Measurements from ENCODE around the gene CDCA7L. TPM values are rescaled to one million over a fixed set of nuclear protein-coding genes. Genes with fewer than 3 reads are reported as not detected.
A peak's percentile ranks its signal among the peaks of the same experiment; 100 is the strongest.

The CDCA7L gene
- polyA plus RNA-seq, 1 donor (not counting 4 experiments of a cell fraction or from before 2014, with no cell fraction given) = 31.8 TPM

DNA sequence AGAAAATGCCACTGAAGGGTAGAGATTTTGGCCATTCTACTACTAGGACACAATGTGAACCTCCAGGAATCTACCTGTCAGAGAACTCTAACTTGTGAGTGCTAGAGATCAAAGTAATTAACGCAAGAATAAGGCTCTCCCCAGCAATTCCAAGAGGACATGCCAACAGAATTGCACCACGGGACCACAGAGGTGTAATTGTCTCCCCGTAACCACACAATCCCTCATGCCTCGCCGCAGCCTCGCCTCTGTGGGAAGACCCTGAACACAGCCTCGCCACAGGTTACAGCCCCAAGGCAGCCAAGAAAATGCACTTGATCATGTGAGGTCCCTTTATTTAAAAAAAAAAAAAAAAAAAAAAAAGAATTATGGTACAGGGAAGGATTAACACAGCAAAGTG lies 29.5 kb downstream of the CDCA7L start:
- dilution Hi-C loops (cut with MboI; ENCODE audit: extremely low pct_ligation_motif_present, low sequenced_read_pairs) = no loop called here
- no peak overlapping the region for H3K9ac ChIP-seq (ENCODE audit: control insufficient read depth, extremely low read depth, insufficient read depth, low read length)
- no peaks in the 10 kb centered on the region for H3K9me3 ChIP-seq (ENCODE audit: control insufficient read depth, low read depth, low read length)
- peaks cover 13% of the 10 kb centered on the region for H3K4me1 ChIP-seq (ENCODE audit: control insufficient read depth, extremely low read depth, insufficient read depth, low read length)
- H3K27ac ChIP-seq (ENCODE audit: control insufficient read depth, insufficient read depth, low read length) = no peak overlapping the region
- H4K20me1 ChIP-seq (ENCODE audit: control insufficient read depth, extremely low read depth, insufficient read depth, low read length) = no peaks in the 10 kb centered on the region
- peaks cover 3 to 12% of the 10 kb centered on the region in 2 experiments for H3K36me3 ChIP-seq (ENCODE audit: control insufficient read depth in 2 of 2, extremely low read depth in 1 of 2, insufficient read depth in 2 of 2, low read length in 2 of 2)
- TF ChIP-seq, protein P1, sequence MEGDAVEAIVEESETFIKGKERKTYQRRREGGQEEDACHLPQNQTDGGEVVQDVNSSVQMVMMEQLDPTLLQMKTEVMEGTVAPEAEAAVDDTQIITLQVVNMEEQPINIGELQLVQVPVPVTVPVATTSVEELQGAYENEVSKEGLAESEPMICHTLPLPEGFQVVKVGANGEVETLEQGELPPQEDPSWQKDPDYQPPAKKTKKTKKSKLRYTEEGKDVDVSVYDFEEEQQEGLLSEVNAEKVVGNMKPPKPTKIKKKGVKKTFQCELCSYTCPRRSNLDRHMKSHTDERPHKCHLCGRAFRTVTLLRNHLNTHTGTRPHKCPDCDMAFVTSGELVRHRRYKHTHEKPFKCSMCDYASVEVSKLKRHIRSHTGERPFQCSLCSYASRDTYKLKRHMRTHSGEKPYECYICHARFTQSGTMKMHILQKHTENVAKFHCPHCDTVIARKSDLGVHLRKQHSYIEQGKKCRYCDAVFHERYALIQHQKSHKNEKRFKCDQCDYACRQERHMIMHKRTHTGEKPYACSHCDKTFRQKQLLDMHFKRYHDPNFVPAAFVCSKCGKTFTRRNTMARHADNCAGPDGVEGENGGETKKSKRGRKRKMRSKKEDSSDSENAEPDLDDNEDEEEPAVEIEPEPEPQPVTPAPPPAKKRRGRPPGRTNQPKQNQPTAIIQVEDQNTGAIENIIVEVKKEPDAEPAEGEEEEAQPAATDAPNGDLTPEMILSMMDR (optimal IDR thresholded peaks at IDR 0.05 in 1 of 3, IDR thresholded peaks at IDR 0.05 in 1 of 3, conservative IDR thresholded peaks at IDR 0.05 in 1 of 3; ENCODE audit: extremely low read depth in 1 of 3, insufficient read depth in 2 of 3, low read length in 3 of 3) = no peak
- TF ChIP-seq EZH2 (IDR thresholded peaks at IDR 0.05; ENCODE audit: low read length) = no peak
- H3K27me3 ChIP-seq (ENCODE audit: control insufficient read depth, extremely low read depth, insufficient read depth, low read length) = no peaks in the 10 kb centered on the region
- DNase-seq (ENCODE audit: low read depth, low spot score) (no peak), FAIRE-seq (no peak)
- H2AFZ ChIP-seq (ENCODE audit: control insufficient read depth, low read length) = no peak overlapping the region
- H3K4me3 ChIP-seq (ENCODE audit: control insufficient read depth in 2 of 3, extremely low read depth in 1 of 3, insufficient read depth in 2 of 3, low read depth in 1 of 3, low read length in 3 of 3) = no peak overlapping the region
- H3K79me2 ChIP-seq (ENCODE audit: control insufficient read depth, insufficient read depth, low read length) = no peaks in the 10 kb centered on the region
- H3K9me1 ChIP-seq (ENCODE audit: control insufficient read depth, extremely low read depth, insufficient read depth, low read length) = no peaks in the 10 kb centered on the region
- no peak overlapping the region for H3K4me2 ChIP-seq (ENCODE audit: control insufficient read depth, extremely low read depth, insufficient read depth, low read depth, low read length)

DNA sequence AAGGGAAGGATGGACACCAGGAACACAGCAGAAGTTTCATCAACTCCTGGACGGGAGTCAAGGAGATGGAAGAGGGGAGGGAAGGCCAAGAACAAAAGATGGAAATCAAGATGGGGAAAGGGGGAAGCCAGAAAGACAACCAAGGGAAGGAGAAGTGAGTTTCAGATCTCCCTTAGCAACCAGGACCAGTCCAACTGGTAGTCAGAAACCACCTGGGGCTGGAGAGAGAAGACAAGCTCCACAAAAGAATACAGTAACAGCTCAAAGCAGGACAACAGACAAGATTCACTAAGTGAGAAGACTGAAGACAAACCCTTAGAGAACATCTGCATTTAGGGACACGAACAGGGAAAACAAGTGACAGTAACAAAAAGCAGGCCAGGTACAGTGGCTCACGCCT lies 30.6 kb downstream of the CDCA7L start:
- no peak for TF ChIP-seq EZH2 (IDR thresholded peaks at IDR 0.05; ENCODE audit: low read length)
- TF ChIP-seq, protein P1 (optimal IDR thresholded peaks at IDR 0.05 in 1 of 3, IDR thresholded peaks at IDR 0.05 in 1 of 3, conservative IDR thresholded peaks at IDR 0.05 in 1 of 3; ENCODE audit: extremely low read depth in 1 of 3, insufficient read depth in 2 of 3, low read length in 3 of 3) = no peak
- DNase-seq (ENCODE audit: low read depth, low spot score) (no peak), FAIRE-seq (peak; percentile 46)
- Histone ChIP-seq H3K9me1 (ENCODE audit: control insufficient read depth, extremely low read depth, insufficient read depth, low read length) (no peaks in the 10 kb centered on the region), H3K9ac (ENCODE audit: control insufficient read depth, extremely low read depth, insufficient read depth, low read length) (no peak overlapping the region), H4K20me1 (ENCODE audit: control insufficient read depth, extremely low read depth, insufficient read depth, low read length) (no peaks in the 10 kb centered on the region), H3K4me3 (ENCODE audit: control insufficient read depth in 2 of 3, extremely low read depth in 1 of 3, insufficient read depth in 2 of 3, low read depth in 1 of 3, low read length in 3 of 3) (no peak overlapping the region), H3K9me3 (ENCODE audit: control insufficient read depth, low read depth, low read length) (no peaks in the 10 kb centered on the region), H3K4me1 (ENCODE audit: control insufficient read depth, extremely low read depth, insufficient read depth, low read length) (peaks cover 13% of the 10 kb centered on the region), H3K36me3 (ENCODE audit: control insufficient read depth in 2 of 2, extremely low read depth in 1 of 2, insufficient read depth in 2 of 2, low read length in 2 of 2) (peaks cover 3 to 12% of the 10 kb centered on the region in 2 experiments), H3K79me2 (ENCODE audit: control insufficient read depth, insufficient read depth, low read length) (no peaks in the 10 kb centered on the region), H2AFZ (ENCODE audit: control insufficient read depth, low read length) (peak overlapping the region; percentile 50), H3K27me3 (ENCODE audit: control insufficient read depth, extremely low read depth, insufficient read depth, low read length) (no peaks in the 10 kb centered on the region), H3K4me2 (ENCODE audit: control insufficient read depth, extremely low read depth, insufficient read depth, low read depth, low read length) (peak overlapping the region; percentile 51), H3K27ac (ENCODE audit: control insufficient read depth, insufficient read depth, low read length) (no peak overlapping the region)
- dilution Hi-C loops (cut with MboI; ENCODE audit: extremely low pct_ligation_motif_present, low sequenced_read_pairs) = no loop called here

Measured in keratinocyte (primary cell).